ENCODE data around the gene ELFN1.

The ELFN1 gene

GRCh38 chr7:1700086-1700485 lies 30.0 kb downstream of the ELFN1 start:
- no peak for DNase-seq (ENCODE audit: low read depth)
- no peak for TF ChIP-seq CTCF (IDR thresholded peaks at IDR 0.05; ENCODE audit: control insufficient read depth, extremely low read depth, insufficient read depth)
- H3K4me3 ChIP-seq (ENCODE audit: low read depth, low read length) = no peak overlapping the region

GRCh38 chr7:1700536-1701333 lies 30.7 kb downstream of the ELFN1 start:
- no peak for TF ChIP-seq CTCF (IDR thresholded peaks at IDR 0.05; ENCODE audit: control insufficient read depth, extremely low read depth, insufficient read depth)
- DNase-seq (ENCODE audit: low read depth) = no peak

GRCh38 chr7:1702652-1703051 lies 32.6 kb downstream of the ELFN1 start:
- TF ChIP-seq CTCF (IDR thresholded peaks at IDR 0.05; ENCODE audit: control insufficient read depth, extremely low read depth, insufficient read depth) = no peak
- no peak for DNase-seq (ENCODE audit: low read depth)
- H3K4me3 ChIP-seq (ENCODE audit: low read depth, low read length) = no peak overlapping the region

More at GRCh38 chr7:1700536-1701333, 30.7 kb downstream of the ELFN1 start:
- H3K4me3 ChIP-seq (ENCODE audit: low read depth, low read length) = no peak overlapping the region

GRCh38 chr7:1703441-1703840 lies 33.4 kb downstream of the ELFN1 start:
- no peak for TF ChIP-seq CTCF (IDR thresholded peaks at IDR 0.05; ENCODE audit: control insufficient read depth, extremely low read depth, insufficient read depth)
- no peak for DNase-seq (ENCODE audit: low read depth)
- H3K4me3 ChIP-seq (ENCODE audit: low read depth, low read length) = no peak overlapping the region

GRCh38 chr7:1703871-1704810 lies 34.1 kb downstream of the ELFN1 start:
- DNase-seq (ENCODE audit: low read depth) = no peak
- TF ChIP-seq CTCF (IDR thresholded peaks at IDR 0.05; ENCODE audit: control insufficient read depth, extremely low read depth, insufficient read depth) = no peak
- no peak overlapping the region for H3K4me3 ChIP-seq (ENCODE audit: low read depth, low read length)

GRCh38 chr7:1704811-1705738 lies 35.0 kb downstream of the ELFN1 start:
- H3K4me3 ChIP-seq (ENCODE audit: low read depth, low read length) = no peak overlapping the region
- TF ChIP-seq CTCF (IDR thresholded peaks at IDR 0.05; ENCODE audit: control insufficient read depth, extremely low read depth, insufficient read depth) = no peak
- no peak for DNase-seq (ENCODE audit: low read depth)
